Esophagus muscularis mucosa (tissue), 4 donors: ENCODE results near the gene PID1. TPM values are rescaled to one million over a fixed set of nuclear protein-coding genes. Genes with fewer than 3 reads are reported as not detected.

Experiments used
- DNase-seq: peaks from one replicate; pipeline ENCODE4 v3.0.0-alpha.2; 2017; ENCODE audit errors: extremely low spot score
- H3K27ac ChIP-seq, 4 donors: fragments of 200-600 bp; sonication (generic); replicated peaks in 1 of 4; 1 replicate in 3 of 4; 2 replicates in 1 of 4; pipeline ENCODE4 v1.5.1; 2016 to 2019; ENCODE audit warnings: mild to moderate bottlenecking in 1 of 4
- H3K27me3 ChIP-seq, 4 donors: fragments of 200-600 bp; sonication (generic); one replicate each; pipeline versions ENCODE4 v1.5.1 to v1.6.0; 2016 to 2019
- H3K36me3 ChIP-seq, 4 donors: fragments of 200-600 bp; sonication (generic); one replicate each; pipeline ENCODE4 v1.5.1; 2016 to 2019
- H3K4me1 ChIP-seq, 4 donors: fragments of 200-600 bp; sonication (generic); one replicate each; pipeline ENCODE4 v1.5.1; 2016 to 2019
- H3K4me3 ChIP-seq, 4 donors: fragments of 200-600 bp; sonication (generic); 1 replicate in 2 of 4; 2 replicates in 2 of 4; pipeline ENCODE4 v1.5.1; 2016 to 2019; ENCODE audit warnings: mild to moderate bottlenecking in 4 of 4, moderate library complexity in 1 of 4
- H3K9me3 ChIP-seq, 4 donors: fragments of 200-600 bp; sonication (generic); 1 replicate in 3 of 4; 2 replicates in 1 of 4; pipeline ENCODE4 v1.5.1; 2016 to 2019
- CTCF ChIP-seq, 3 experiments: fragments of 200-600 bp in 2 of 3; fragments of 450-650 bp in 1 of 3; sonication (generic) in 2 of 3; IDR thresholded peaks; one replicate each; pipeline ENCODE4 v1.5.1; 2017 to 2019; ENCODE audit warnings: antibody characterized with exemption in 3 of 3, mild to moderate bottlenecking in 2 of 3, moderate library complexity in 1 of 3
- EP300 ChIP-seq: sonication (generic); formaldehyde crosslinking; IDR thresholded peaks from one replicate; pipeline ENCODE4 v1.6.1; 2017; ENCODE audit warnings: antibody characterized with exemption
- POLR2A ChIP-seq: fragments of 450-650 bp; IDR thresholded peaks from one replicate; pipeline ENCODE4 v1.6.1; 2017; ENCODE audit warnings: antibody characterized with exemption, moderate library complexity, mild to moderate bottlenecking, low read depth
- POLR2AphosphoS5 ChIP-seq, 2 donors: sonication (generic); formaldehyde crosslinking; IDR thresholded peaks; one replicate each; pipeline ENCODE4 v1.6.1; 2017; ENCODE audit warnings: antibody characterized with exemption in 2 of 2
- WGBS: methylation state at CpG from one replicate; pipeline ENCODE4 v1.1.5; 2018; 5-methylcytosine and 5-hydroxymethylcytosine counted together
- intact Hi-C: fragments of 100-400 bp; cut with DNase I; formaldehyde crosslinking; loops from one replicate; pipeline ENCODE4 v1.15.1; 2023
- total RNA-seq, 4 donors: library from RNA; depleted of rRNA; stranded (reverse); fragments of >200 nt; gene quantifications; one replicate each; pipeline versions ENCODE4 v1.1.0 to v1.2.1, GENCODE V29; 2016

Gene PID1
- total RNA-seq, 4 donors from 2014 or later, result 48.2 to 68.7 (median 55.4) TPM

GRCh38 chr2:229118336-229118735 lies 152.8 kb downstream of the PID1 start:
- Histone ChIP-seq H3K27ac (no peak overlapping the region), H3K4me1 (no peaks in the 10 kb centered on the region), H3K4me3 (no peak overlapping the region), H3K36me3 (no peaks in the 10 kb centered on the region), H3K9me3 (no peaks in the 10 kb centered on the region), H3K27me3 (no peaks in the 10 kb centered on the region)
- no peak for DNase-seq
- intact Hi-C loops, result no loop called here
- 69% methylated on average over 4 of the region's 4 CpGs for WGBS
- TF ChIP-seq CTCF (IDR thresholded peaks at IDR 0.05) (no peak), EP300 (no peak), POLR2A (no peak), POLR2AphosphoS5 (IDR thresholded peaks at IDR 0.05) (no peak)

- DNase-seq, result no peak
- Histone ChIP-seq H3K4me1 (no peaks in the 10 kb centered on the region), H3K27me3 (no peaks in the 10 kb centered on the region), H3K27ac (no peak overlapping the region), H3K9me3 (no peaks in the 10 kb centered on the region), H3K36me3 (no peaks in the 10 kb centered on the region), H3K4me3 (no peak overlapping the region)
- intact Hi-C loops, result no loop called here
- WGBS, result 82% methylated on average over 5 of the region's 5 CpGs
- no peak for TF ChIP-seq EP300
- no peak for TF ChIP-seq CTCF (IDR thresholded peaks at IDR 0.05)
- TF ChIP-seq POLR2AphosphoS5 (IDR thresholded peaks at IDR 0.05), result no peak
- no peak for TF ChIP-seq POLR2A
Observed at GRCh38 chr2:229111744-229112143, 159.3 kb downstream of the PID1 start.

GRCh38 chr2:229109195-229109594 lies 161.9 kb downstream of the PID1 start:
- no peaks in the 10 kb centered on the region for H3K4me1 ChIP-seq
- H3K27ac ChIP-seq, result no peak overlapping the region
- no peak overlapping the region for H3K4me3 ChIP-seq
- intact Hi-C loops, result no loop called here
- H3K36me3 ChIP-seq, result no peaks in the 10 kb centered on the region
- no peak for DNase-seq
- WGBS, result 94% methylated on average over 7 of the region's 7 CpGs
- TF ChIP-seq CTCF (IDR thresholded peaks at IDR 0.05) (no peak), EP300 (no peak), POLR2AphosphoS5 (IDR thresholded peaks at IDR 0.05) (no peak), POLR2A (no peak)
- no peaks in the 10 kb centered on the region for H3K27me3 ChIP-seq
- no peaks in the 10 kb centered on the region for H3K9me3 ChIP-seq

- H3K36me3 ChIP-seq, result no peaks in the 10 kb centered on the region
- no peak for DNase-seq
- intact Hi-C loops, result no loop called here
- 78% methylated on average over 7 of the region's 7 CpGs for WGBS
- no peaks in the 10 kb centered on the region for H3K27me3 ChIP-seq
- H3K27ac ChIP-seq, result no peak overlapping the region
- no peak overlapping the region for H3K4me3 ChIP-seq
- no peak for TF ChIP-seq CTCF (IDR thresholded peaks at IDR 0.05)
- no peak for TF ChIP-seq EP300
- no peak for TF ChIP-seq POLR2A
- no peak for TF ChIP-seq POLR2AphosphoS5 (IDR thresholded peaks at IDR 0.05)
- H3K4me1 ChIP-seq, result no peaks in the 10 kb centered on the region
- H3K9me3 ChIP-seq, result no peaks in the 10 kb centered on the region
Observed at GRCh38 chr2:229107601-229108000, 163.5 kb downstream of the PID1 start.

GRCh38 chr2:229104974-229105387 lies 166.1 kb downstream of the PID1 start:
- no peaks in the 10 kb centered on the region for H3K4me1 ChIP-seq
- TF ChIP-seq POLR2AphosphoS5 (IDR thresholded peaks at IDR 0.05) (no peak), POLR2A (no peak), CTCF (IDR thresholded peaks at IDR 0.05) (no peak)
- intact Hi-C loops, result no loop called here

More at GRCh38 chr2:229104974-229105387, 166.1 kb downstream of the PID1 start:
- Histone ChIP-seq H3K27me3 (no peaks in the 10 kb centered on the region), H3K4me3 (no peak overlapping the region), H3K27ac (no peak overlapping the region), H3K36me3 (no peaks in the 10 kb centered on the region), H3K9me3 (no peaks in the 10 kb centered on the region)
- DNase-seq, result no peak
- 58% methylated on average over 7 of the region's 7 CpGs for WGBS
